GM18511 (cell line): ENCODE results near the gene TLDC2.
A peak's percentile ranks its signal among the peaks of the same experiment; 100 is the strongest.

Experiments used
- ATAC-seq: cut with Tn5 transposase; IDR thresholded peaks from one replicate; pipeline ENCODE4 v1.9.1; 2021; ENCODE audit warnings: mild to moderate bottlenecking, moderate library complexity; ENCODE audit not compliant: unreplicated experiment

TLDC2 gene

GRCh38 chr20:36849333-36850065 lies 26.4 kb upstream of the TLDC2 start:
- no peak for ATAC-seq

- ATAC-seq = no peak
Observed at GRCh38 chr20:36850759-36851158, 25.2 kb upstream of the TLDC2 start.

GRCh38 chr20:36851490-36851889 lies 24.4 kb upstream of the TLDC2 start:
- ATAC-seq = no peak

GRCh38 chr20:36852187-36852586 lies 23.8 kb upstream of the TLDC2 start:
- no peak for ATAC-seq

GRCh38 chr20:36854348-36855240 lies 21.3 kb upstream of the TLDC2 start:
- no peak for ATAC-seq

- no peak for ATAC-seq
Observed at GRCh38 chr20:36855241-36855657, 20.7 kb upstream of the TLDC2 start.

GRCh38 chr20:36856195-36856594 lies 19.7 kb upstream of the TLDC2 start:
- no peak for ATAC-seq

GRCh38 chr20:36856691-36857635 lies 19.0 kb upstream of the TLDC2 start:
- no peak for ATAC-seq

GRCh38 chr20:36859282-36859555 lies 16.7 kb upstream of the TLDC2 start:
- ATAC-seq = no peak

GRCh38 chr20:36859700-36860330 lies 16.1 kb upstream of the TLDC2 start:
- no peak for ATAC-seq

- ATAC-seq = no peak
Observed at GRCh38 chr20:36860339-36860738, 15.6 kb upstream of the TLDC2 start.

GRCh38 chr20:36860811-36861624 lies 14.9 kb upstream of the TLDC2 start:
- no peak for ATAC-seq

GRCh38 chr20:36861625-36861874 lies 14.4 kb upstream of the TLDC2 start:
- no peak for ATAC-seq

GRCh38 chr20:36861875-36862801 lies 13.8 kb upstream of the TLDC2 start:
- ATAC-seq = no peak

GRCh38 chr20:36862857-36863668 lies 12.9 kb upstream of the TLDC2 start:
- peak; percentile 50 for ATAC-seq

- no peak for ATAC-seq
Observed at GRCh38 chr20:36865076-36865860, 10.7 kb upstream of the TLDC2 start.

- no peak for ATAC-seq
Observed at GRCh38 chr20:36865861-36866149, 10.1 kb upstream of the TLDC2 start.

GRCh38 chr20:36866164-36866563 lies 9.8 kb upstream of the TLDC2 start:
- no peak for ATAC-seq
